Stimulated activated CD4-positive, alpha-beta T cell treated with anti-CD3 and anti-CD28 coated beads, TNF-alpha, amount 100 ng/mL, for 1 hour (primary cell): ENCODE data around the gene RPRD1B.

Source experiments
- DNase-seq, 3 donors: peaks; one replicate each; pipeline ENCODE4 v3.0.0-alpha.2; 2020; ENCODE audit warnings: low read depth in 3 of 3, low spot score in 1 of 3

Gene RPRD1B

GRCh38 chr20:38134427-38135270 is 101.1 kb downstream of the RPRD1B start:
- DNase-seq: no peak

- DNase-seq: no peak
These were observed 101.7 kb downstream of the RPRD1B start for GRCh38 chr20:38135271-38135650.

DNA sequence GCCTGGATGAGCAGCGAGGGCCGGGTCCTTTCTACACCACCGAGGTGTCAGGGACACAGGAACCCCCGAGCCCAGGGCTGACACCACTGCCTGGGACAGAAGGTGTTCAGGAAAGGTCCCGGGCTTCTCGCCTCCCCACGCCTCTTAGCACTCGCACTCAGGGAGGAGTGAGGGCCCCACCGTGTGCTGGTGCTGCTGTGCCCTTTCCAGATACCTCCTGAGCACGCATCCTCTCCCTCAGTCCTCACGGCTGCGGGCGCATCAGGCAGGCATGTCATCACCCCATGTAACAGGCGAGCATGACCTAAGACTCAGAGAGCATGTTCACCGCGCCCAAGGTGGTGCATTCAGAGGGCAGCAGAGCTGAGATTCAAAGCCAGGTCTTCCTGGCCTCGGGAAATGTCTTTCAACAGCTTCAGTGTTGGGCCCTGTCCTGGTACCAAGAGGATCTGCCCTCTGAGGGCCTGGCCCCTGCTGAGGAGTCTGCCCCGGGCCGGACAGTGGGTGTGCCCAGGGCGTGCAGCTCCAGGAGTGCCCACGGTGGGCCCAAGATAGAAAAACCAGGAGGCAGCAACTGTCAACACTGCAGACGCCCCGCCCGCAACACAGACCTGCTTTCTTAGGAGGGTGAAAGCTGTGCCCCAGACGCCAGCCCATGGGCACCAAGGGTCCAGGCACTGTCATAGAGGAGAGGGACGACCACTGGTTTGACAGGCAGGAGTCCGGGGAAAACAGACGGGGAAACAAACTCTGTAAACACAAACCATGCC is 102.3 kb downstream of the RPRD1B start:
- no peak for DNase-seq

- no peak for DNase-seq
These were observed 103.1 kb downstream of the RPRD1B start for GRCh38 chr20:38136421-38137245.

- DNase-seq: no peak
These were observed 104.0 kb downstream of the RPRD1B start for GRCh38 chr20:38137441-38138037.

DNA sequence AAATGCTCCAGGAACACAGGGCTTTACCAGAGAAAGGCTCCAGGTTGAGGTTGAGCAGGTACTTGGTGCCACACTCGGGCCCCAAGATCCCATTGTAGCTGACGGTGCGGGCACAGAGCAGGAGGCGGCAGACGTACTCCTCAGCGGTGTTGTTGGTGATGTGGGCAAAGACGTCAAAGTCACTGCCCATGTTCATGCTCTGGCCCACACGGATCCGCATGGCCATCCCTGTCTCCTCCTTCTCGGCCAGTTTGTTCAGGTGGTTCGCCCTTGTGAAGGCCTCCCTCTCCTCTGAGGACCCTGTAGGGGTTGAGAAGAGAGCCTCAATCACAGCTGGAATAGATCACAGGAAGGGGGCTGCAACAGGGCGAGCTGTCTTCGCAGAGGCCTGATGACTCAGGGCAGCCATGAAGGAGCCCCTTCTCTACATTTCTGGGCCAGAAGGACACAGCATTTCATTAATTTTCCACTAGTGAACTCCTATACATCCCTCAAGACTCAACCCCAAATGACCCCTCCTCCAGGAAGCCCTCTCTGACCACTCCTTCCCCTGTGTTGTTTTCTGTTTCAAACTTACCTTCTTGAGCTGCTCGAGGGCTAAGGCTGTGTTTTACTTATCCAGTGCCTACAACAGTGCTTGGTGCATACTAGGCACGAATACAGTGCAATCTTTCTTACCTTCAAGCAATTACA is 104.7 kb downstream of the RPRD1B start:
- no peak for DNase-seq

- DNase-seq: no peak
These were observed 105.8 kb downstream of the RPRD1B start for GRCh38 chr20:38139156-38139912.

- no peak for DNase-seq
These were observed 106.6 kb downstream of the RPRD1B start for GRCh38 chr20:38139977-38140753.

GRCh38 chr20:38141204-38141888 is 107.8 kb downstream of the RPRD1B start:
- DNase-seq: no peak
